Activated gamma-delta T cell treated with anti-CD3 and anti-CD28 coated beads, Interleukin-2, amount 50 U/mL, for 16 hours (primary cell): Measurements from ENCODE around the gene KIAA1143.

Experiments
- DNase-seq: peaks from one replicate; pipeline ENCODE4 v3.0.0-alpha.2; 2020; ENCODE audit warnings: low read depth

Gene KIAA1143

GRCh38 chr3:44761424-44762169, at the start of gene KIAA1143, which contains the start of gene KIF15:
TSS of gene KIAA1143 (minus strand) at chr3:44761619. CDS start at chr3:44761602, 17 bp downstream.
TSS of gene KIF15 (plus strand) at chr3:44761794. CDS start at chr3:44761866, 72 bp downstream.
- peak; percentile 99 for DNase-seq

GRCh38 chr3:44805960-44806359, 44.5 kb upstream of the KIAA1143 start:
- no peak for DNase-seq

DNA sequence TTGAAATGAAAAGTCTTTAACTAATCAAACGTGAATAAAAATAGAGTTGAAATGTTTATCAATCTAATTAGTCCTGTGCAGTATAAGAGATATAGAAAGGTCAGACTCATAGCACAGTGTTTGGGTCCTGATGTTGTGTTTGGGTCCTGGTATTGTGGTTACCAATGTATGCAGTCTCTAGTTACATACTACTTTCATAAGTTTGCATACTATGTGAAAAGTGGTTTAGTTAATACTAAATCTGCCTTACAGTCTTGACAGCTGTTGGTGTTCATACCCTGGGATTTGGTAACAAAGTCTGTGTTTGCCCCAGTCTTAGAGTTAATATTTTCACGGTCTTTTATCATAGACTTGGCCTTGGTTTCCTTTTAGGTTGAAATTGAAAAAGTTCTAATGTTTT, 41.9 kb upstream of the KIAA1143 start:
- no peak for DNase-seq

- no peak for DNase-seq
Observed at GRCh38 chr3:44802011-44802410, 40.6 kb upstream of the KIAA1143 start.

DNA sequence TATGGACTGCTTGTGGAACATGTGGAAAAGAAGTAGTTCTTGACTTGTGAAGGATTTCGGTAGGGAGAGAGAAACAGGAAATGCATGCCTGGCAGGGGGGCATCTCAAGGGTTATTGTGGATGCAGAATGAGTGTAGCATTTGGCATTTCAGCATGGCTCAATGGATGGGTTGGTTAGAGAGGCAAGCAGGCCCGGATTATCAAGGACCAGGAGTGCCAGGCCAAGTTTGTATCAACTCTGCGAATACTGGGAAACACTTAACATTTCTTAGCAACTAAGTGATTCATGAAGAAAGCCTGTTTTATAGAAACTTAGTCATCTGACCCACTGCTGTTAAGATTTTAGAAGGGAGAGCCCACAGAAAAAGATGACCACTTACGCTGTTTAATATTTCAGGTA, 33.8 kb upstream of the KIAA1143 start:
- no peak for DNase-seq

GRCh38 chr3:44782891-44783290, 21.5 kb upstream of the KIAA1143 start:
- no peak for DNase-seq

GRCh38 chr3:44772099-44772442, 10.7 kb upstream of the KIAA1143 start:
- no peak for DNase-seq

- DNase-seq = no peak
Observed at GRCh38 chr3:44771424-44772098, 10.1 kb upstream of the KIAA1143 start.

DNA sequence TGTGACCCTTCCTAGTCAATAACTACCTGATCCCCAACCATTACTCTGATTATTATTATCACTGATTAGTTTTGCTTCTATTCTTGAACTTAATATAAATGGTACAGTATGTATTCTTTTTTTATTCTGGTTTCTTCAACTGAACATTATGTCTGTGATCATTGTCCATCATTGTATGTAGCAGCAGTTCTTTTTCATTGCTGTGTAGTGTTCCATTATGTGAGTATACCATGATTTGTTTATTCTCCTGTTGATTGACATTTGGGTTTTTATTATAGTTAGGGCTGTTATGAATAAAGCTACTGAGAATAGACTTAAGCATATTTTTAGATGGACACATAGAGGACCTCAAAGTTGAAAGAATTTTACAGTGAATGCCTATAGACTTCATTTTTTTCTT, 2.8 kb upstream of the KIAA1143 start:
- no peak for DNase-seq

DNA sequence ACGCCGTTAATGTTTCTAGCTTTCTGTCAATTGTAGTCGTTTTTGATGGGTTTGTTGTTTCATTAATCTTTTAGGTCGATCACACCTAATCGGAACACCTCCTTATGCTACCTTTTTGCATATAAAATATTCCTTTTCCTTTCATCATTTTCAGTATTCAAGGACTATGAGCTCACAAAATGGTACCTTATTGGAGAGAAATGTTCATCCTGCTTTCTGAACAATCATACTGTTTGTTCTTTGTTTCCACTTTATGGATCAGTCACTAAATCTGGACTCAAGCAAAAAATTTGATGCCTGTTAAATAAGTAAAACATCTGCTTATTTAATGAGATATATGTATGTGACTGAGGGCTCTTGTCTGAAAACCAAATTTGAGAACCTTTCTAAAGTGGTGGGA, 1.3 kb upstream of the KIAA1143 start:
- DNase-seq = no peak

DNA sequence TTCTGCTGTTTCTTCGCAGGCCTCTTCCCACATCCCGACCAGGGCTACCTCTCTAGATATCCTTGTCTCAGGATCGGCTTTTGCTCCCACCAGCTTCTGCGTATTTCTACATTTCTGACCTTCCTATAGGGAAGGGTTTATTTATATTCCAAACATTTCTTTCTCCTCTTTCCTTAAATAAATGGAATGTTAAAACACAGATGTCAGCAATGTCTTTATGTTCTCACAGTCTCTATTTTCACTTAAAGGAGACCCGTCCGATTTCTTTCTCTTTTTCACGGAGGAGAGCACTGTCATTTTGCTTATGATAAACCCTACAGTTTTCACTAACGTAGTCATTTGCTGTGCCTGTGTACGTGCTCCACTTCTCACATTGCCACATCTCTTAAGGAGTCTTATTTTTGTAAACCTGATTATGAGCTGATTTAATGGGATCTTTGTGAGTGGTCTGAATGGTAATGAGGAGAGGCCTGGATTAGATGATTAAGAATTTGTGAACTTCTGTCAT, 805 bp upstream of the KIAA1143 start:
- DNase-seq = no peak

DNA sequence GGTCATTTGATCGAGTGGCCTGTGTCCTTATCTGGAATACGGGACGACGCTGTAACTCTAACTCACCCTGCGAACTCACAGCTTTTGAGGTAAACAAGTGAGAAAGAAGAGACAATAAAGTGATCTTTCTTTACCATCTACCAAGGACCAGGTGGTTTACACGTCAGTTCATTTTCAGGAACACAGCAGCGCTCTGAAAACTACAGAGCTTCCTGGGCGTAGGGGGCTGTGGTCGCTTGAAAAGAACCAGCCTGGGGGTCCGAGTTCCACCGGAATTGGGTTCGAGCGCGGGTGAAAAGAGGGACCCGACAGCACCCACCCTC, 357 bp downstream of the KIAA1143 start:
- DNase-seq = no peak

- no peak for DNase-seq
Observed at GRCh38 chr3:44734646-44735168, 26.7 kb downstream of the KIAA1143 start.

- peak; percentile 69 for DNase-seq
Observed at GRCh38 chr3:44729384-44729910, 32.0 kb downstream of the KIAA1143 start, which contains the start of gene ZNF501. TSS of gene ZNF501 (plus strand) at chr3:44729635. CDS start at chr3:44734422, 4,787 bp downstream.

- DNase-seq = no peak
Observed at GRCh38 chr3:44722103-44722401, 39.4 kb downstream of the KIAA1143 start.

- DNase-seq = no peak
Observed at GRCh38 chr3:44721231-44722102, 40.0 kb downstream of the KIAA1143 start.

- DNase-seq = peak; percentile 39
Observed at GRCh38 chr3:44712455-44713075, 48.9 kb downstream of the KIAA1143 start, which contains the start of gene ZNF502. TSS of gene ZNF502 (plus strand) at chr3:44712660. CDS start at chr3:44720262, 7,602 bp downstream.
